Measurements from ENCODE around the gene BCAP31. TPM values are rescaled to one million over a fixed set of nuclear protein-coding genes. Genes with fewer than 3 reads are reported as not detected.

The BCAP31 gene
- total RNA-seq, 1 donor from 2014 or later = 126 TPM

DNA sequence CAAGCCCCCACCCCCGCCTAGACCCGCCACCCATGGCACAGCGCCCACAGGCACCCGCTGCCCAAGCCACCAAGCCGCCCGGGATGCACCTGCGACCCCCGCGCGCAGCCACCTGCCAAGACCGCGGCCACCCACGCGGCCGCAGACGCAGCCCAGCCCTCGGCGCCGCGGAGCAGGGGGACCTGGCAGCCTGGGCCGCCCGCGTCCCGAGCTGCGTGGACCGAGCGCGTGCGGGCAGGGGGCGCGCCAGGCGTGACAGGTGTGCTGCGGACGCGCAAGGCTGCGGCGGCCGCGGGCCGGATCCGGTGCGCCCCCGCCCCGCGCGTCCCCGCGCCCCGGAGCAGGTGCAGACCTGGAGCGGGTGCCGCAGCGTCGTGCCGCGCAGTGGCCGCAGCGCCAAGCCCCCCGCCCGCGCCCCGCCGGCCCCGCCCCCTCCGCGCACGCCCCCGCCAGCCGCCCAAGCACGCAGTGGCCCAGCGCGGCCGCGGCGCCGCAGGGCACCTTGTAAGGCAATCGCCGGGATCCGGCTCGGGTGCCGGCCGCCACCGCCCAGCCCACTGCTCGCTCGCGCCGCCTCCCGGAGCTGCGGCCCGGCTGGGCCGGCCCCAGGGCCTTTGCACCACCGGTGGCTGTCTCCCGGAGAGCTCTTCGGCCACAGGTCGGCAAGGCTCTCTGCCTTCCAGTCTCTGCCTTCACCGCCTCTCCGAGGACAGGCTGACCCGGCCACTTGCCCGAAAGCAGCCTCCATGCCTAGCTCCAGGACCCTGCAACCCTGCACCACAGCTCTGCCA is 50.6 kb downstream of the BCAP31 start, which contains the start of gene PNCK:
TSS of gene PNCK (minus strand) at position 386 of the 791 bp plus-strand sequence. CDS start 737 bp downstream, outside the sequence.
- no peak for TF ChIP-seq POLR2AphosphoS5 (IDR thresholded peaks at IDR 0.05; ENCODE audit: insufficient read depth in 1 of 2, low read depth in 1 of 2)
- TF ChIP-seq POLR2A (IDR thresholded peaks at IDR 0.05) = no peak
- TF ChIP-seq, protein P1, sequence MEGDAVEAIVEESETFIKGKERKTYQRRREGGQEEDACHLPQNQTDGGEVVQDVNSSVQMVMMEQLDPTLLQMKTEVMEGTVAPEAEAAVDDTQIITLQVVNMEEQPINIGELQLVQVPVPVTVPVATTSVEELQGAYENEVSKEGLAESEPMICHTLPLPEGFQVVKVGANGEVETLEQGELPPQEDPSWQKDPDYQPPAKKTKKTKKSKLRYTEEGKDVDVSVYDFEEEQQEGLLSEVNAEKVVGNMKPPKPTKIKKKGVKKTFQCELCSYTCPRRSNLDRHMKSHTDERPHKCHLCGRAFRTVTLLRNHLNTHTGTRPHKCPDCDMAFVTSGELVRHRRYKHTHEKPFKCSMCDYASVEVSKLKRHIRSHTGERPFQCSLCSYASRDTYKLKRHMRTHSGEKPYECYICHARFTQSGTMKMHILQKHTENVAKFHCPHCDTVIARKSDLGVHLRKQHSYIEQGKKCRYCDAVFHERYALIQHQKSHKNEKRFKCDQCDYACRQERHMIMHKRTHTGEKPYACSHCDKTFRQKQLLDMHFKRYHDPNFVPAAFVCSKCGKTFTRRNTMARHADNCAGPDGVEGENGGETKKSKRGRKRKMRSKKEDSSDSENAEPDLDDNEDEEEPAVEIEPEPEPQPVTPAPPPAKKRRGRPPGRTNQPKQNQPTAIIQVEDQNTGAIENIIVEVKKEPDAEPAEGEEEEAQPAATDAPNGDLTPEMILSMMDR (IDR thresholded peaks at IDR 0.05) = no peak
- intact Hi-C loops (cut with DNase I) = loop anchor here (10.0 kb wide), 1 partner anchor 119 kb away; no protein-coding TSS in a partner anchor
- no peaks in the 10 kb centered on the region for H3K27me3 ChIP-seq
- H3K9me3 ChIP-seq = no peaks in the 10 kb centered on the region
- peaks cover 4% of the 10 kb centered on the region for H3K4me1 ChIP-seq
- no peak within 1 kb of the TSS for H3K4me3 ChIP-seq
- H3K27ac ChIP-seq = no peak within 1 kb of the TSS
- H3K36me3 ChIP-seq = no peaks in the 10 kb centered on the region
- no peak for DNase-seq (ENCODE audit: extremely low spot score in 2 of 2)

GRCh38 chrX:153672531-153673427 is 51.4 kb downstream of the BCAP31 start:
- H3K27me3 ChIP-seq = no peaks in the 10 kb centered on the region
- intact Hi-C loops (cut with DNase I) = loop anchor here (10.0 kb wide), 1 partner anchor 118 kb away; no protein-coding TSS in a partner anchor
- DNase-seq (ENCODE audit: extremely low spot score in 2 of 2) = no peak
- H3K9me3 ChIP-seq = no peaks in the 10 kb centered on the region
- H3K27ac ChIP-seq = no peak overlapping the region
- H3K4me1 ChIP-seq = peaks cover 4% of the 10 kb centered on the region
- no peaks in the 10 kb centered on the region for H3K36me3 ChIP-seq
- no peak overlapping the region for H3K4me3 ChIP-seq
- TF ChIP-seq POLR2AphosphoS5 (IDR thresholded peaks at IDR 0.05; ENCODE audit: insufficient read depth in 1 of 2, low read depth in 1 of 2) = no peak
- TF ChIP-seq, protein P1 (IDR thresholded peaks at IDR 0.05) = no peak
- TF ChIP-seq POLR2A (IDR thresholded peaks at IDR 0.05) = no peak

DNA sequence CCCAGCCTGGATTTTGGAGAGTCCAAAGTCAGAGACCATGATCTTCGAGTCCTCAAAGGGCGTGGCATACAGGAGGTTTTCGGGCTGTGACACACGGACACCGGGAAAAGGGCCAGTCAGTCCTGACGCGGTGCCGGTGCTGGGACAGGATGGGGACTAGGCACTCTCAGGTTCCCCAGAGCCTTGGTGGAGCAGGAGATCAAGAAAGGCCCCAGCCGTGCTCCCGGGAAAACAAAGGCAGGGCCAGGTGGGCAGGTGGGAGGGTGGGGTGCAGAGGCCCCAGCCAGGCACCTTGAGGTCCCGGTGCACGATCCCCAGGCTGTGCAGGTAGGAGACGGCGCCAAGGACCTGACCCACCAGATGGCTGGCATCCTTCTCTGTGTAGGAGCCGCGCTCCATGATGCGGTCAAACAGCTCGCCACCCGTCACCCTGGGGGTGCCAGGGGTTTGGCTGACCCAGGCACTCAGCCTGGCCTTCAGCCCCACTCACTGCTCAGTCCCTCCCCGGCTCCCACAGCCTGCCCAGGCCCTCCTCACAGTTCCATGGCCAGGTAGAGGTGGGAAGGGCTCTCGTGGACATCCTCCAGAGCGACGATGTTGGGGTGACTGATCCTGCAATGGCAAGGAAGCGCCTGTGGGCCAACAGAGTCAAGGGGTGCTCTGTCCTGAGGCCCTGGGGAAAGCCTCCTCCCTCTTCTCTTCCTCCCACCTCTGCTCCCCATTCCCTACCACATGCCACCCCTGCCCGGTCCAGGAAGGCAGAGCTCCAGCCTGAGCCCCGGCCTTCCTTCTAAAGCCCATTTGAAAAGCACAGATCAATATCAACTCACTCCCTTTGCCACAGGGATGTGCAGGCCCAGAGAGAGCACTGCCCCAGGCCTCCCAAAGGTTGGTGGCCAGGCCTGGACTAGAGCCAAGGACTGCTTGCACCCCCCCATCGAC is 52.3 kb downstream of the BCAP31 start:
- TF ChIP-seq, protein P1 (IDR thresholded peaks at IDR 0.05) = no peak
- TF ChIP-seq POLR2AphosphoS5 (IDR thresholded peaks at IDR 0.05; ENCODE audit: insufficient read depth in 1 of 2, low read depth in 1 of 2) (no peak), POLR2A (IDR thresholded peaks at IDR 0.05) (no peak)
- no peak overlapping the region for H3K27ac ChIP-seq
- H3K27me3 ChIP-seq = no peaks in the 10 kb centered on the region
- intact Hi-C loops (cut with DNase I) = loop anchor here (10.0 kb wide), 1 partner anchor 117 kb away; no protein-coding TSS in a partner anchor
- no peak overlapping the region for H3K4me3 ChIP-seq
- no peaks in the 10 kb centered on the region for H3K36me3 ChIP-seq
- peaks cover 4% of the 10 kb centered on the region for H3K4me1 ChIP-seq
- H3K9me3 ChIP-seq = no peaks in the 10 kb centered on the region
- DNase-seq (ENCODE audit: extremely low spot score in 2 of 2) = no peak

GRCh38 chrX:153670748-153671588 is 53.2 kb downstream of the BCAP31 start:
- peaks cover 4% of the 10 kb centered on the region for H3K4me1 ChIP-seq
- no peak overlapping the region for H3K27ac ChIP-seq
- no peak for DNase-seq (ENCODE audit: extremely low spot score in 2 of 2)
- H3K27me3 ChIP-seq = no peaks in the 10 kb centered on the region
- intact Hi-C loops (cut with DNase I) = loop anchor here (10.0 kb wide), 1 partner anchor 116 kb away; no protein-coding TSS in a partner anchor
- H3K9me3 ChIP-seq = no peaks in the 10 kb centered on the region
- no peak overlapping the region for H3K4me3 ChIP-seq
- no peaks in the 10 kb centered on the region for H3K36me3 ChIP-seq
- TF ChIP-seq POLR2A (IDR thresholded peaks at IDR 0.05) (no peak), POLR2AphosphoS5 (IDR thresholded peaks at IDR 0.05; ENCODE audit: insufficient read depth in 1 of 2, low read depth in 1 of 2) (no peak)
- TF ChIP-seq, protein P1 (IDR thresholded peaks at IDR 0.05) = no peak

Data from vagina (tissue), 2 donors.